ENCODE measurements around the gene GTF2H4.

- TF ChIP-seq MAX (IDR thresholded peaks at IDR 0.05) (no peak), ATF2 (IDR thresholded peaks at IDR 0.05; ENCODE audit: low read length) (no peak), CBX5 (IDR thresholded peaks at IDR 0.05; ENCODE audit: low read depth, low read length) (no peak)
These were observed 5.7 kb downstream of the GTF2H4 start for GRCh38 chr6:30913721-30914075.

Measured in H1 (cell line).